Fibroblast of villous mesenchyme (primary cell): Measurements from ENCODE around the gene EP400. TPM values are rescaled to one million over a fixed set of nuclear protein-coding genes. Genes with fewer than 3 reads are reported as not detected.

Experiments
- DNase-seq: peaks from one replicate; pipeline ENCODE4 v3.0.0-alpha.2; 2010; ENCODE audit warnings: low read depth
- H3K4me3 ChIP-seq: 2 replicates; pipeline ENCODE4 v1.5.1; 2011; ENCODE audit warnings: low read depth, mild to moderate bottlenecking, low read length
- small RNA-seq: library from RNA; depleted of rRNA; stranded (forward); fragments of <200 nt; gene quantifications from one replicate; pipeline ENCODE3, GENCODE V24; 2012
- total RNA-seq: library from RNA; depleted of rRNA; stranded (reverse); fragments of >200 nt; gene quantifications from 2 replicates; pipeline ENCODE4 v1.2.3, GENCODE V29; 2012
- TF ChIP-seq, protein P1 (sequence below): IDR thresholded peaks from 2 replicates; pipeline ENCODE4 v1.5.1; 2012; ENCODE audit warnings: low read depth, mild to moderate bottlenecking, low read length; ENCODE audit not compliant: insufficient read depth

Gene EP400
- total RNA-seq, 1 donor: 13.0 TPM

DNA sequence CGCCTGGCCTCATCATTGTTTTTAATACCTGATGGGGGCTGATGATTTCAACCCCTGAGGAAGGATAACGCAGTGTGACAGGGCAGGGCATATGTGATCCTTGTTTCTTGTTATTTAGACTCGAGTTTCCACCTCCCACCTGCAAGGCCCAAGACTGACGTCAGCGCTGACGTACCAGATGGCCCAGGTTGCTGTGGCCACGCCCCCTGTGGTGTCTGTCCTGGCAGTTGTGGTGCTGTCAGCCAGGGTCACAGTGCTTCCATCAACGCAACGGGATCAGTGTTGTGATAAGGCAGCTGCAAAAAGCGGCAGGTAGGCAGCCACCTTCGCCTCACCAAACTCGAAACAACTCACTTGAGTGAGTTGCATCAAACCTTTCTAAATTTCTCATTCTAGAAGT lies 176.0 kb downstream of the EP400 start:
- TF ChIP-seq, protein P1, sequence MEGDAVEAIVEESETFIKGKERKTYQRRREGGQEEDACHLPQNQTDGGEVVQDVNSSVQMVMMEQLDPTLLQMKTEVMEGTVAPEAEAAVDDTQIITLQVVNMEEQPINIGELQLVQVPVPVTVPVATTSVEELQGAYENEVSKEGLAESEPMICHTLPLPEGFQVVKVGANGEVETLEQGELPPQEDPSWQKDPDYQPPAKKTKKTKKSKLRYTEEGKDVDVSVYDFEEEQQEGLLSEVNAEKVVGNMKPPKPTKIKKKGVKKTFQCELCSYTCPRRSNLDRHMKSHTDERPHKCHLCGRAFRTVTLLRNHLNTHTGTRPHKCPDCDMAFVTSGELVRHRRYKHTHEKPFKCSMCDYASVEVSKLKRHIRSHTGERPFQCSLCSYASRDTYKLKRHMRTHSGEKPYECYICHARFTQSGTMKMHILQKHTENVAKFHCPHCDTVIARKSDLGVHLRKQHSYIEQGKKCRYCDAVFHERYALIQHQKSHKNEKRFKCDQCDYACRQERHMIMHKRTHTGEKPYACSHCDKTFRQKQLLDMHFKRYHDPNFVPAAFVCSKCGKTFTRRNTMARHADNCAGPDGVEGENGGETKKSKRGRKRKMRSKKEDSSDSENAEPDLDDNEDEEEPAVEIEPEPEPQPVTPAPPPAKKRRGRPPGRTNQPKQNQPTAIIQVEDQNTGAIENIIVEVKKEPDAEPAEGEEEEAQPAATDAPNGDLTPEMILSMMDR: no peak
- no peak for DNase-seq
- no peak overlapping the region for H3K4me3 ChIP-seq

DNA sequence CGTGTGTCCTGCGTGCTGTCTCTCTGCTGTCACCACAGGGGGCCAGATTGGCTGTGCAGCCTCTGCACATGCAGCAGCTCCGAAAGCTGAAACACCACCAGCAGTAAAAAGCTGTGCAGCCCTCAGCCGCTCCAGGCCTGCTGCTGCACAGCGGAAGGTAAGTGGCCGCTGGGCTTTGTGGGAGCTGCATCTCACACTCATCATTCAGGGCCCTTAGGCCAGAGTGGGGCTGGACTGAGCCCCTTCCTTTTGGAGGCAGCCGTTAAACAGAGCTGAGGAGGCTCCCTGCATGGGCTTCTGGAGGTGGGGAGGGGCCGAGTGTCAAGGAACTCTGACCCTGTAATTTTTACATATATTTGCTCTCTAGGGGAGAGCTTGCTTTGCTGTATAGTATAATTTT lies 177.3 kb downstream of the EP400 start:
- no peak for DNase-seq
- no peak overlapping the region for H3K4me3 ChIP-seq
- TF ChIP-seq, protein P1: no peak

DNA sequence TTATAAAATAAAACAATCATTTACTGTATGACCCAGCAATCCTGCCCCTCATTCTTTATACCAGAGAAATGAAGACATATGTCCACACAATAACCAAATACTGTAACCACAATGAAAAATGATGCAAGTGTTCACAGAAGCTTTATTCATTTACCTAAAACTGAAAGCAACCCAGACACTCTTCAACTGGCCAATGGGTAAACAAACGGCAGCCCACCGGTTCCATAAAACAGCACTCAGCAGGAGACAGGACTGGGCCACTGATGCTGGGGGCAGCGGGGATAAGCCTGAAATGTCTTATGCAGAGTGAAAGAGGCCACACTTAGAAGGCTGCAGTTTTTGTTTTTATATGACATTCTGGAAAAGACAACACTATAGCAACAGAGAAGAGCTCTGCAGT lies 179.3 kb downstream of the EP400 start:
- H3K4me3 ChIP-seq: no peak overlapping the region
- no peak for DNase-seq

DNA sequence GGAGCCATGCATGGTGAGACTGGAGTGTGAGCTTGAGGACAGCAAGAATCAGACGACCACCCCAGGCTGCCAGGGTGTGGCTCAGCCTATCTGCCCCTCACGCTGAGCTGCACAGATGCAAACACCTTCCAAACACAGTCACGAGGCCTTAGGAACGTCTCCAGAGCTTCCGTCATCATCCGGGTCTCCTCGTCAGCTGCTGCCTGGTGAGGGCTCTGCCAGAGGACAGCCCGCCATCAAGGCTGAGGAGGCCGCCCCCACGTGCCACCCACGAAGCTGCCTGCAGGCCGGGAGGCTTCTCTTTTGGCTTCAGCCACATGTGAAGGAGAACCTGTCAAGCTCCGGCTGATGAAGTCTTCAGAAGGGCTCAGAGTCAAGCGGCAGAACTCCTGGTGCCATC lies 180.9 kb downstream of the EP400 start:
- DNase-seq: no peak
- no peak overlapping the region for H3K4me3 ChIP-seq
- TF ChIP-seq, protein P1: no peak

More for the DNA sequence above, 179.3 kb downstream of the EP400 start:
- TF ChIP-seq, protein P1: no peak

Small RNAs within 50 kb of the gene (small RNA-seq; reads per million reads assigned to genes)
- gene AC131009.3: not detected
- not detected for gene AC137590.2
- gene SNORA49: 1,246 reads per million, percentile 99 among the genes with 10 or more reads in this experiment

Other genes starting within 250 kb of the EP400 start
- gene SFSWAP, start 238.9 kb upstream of the EP400 start, total RNA-seq: 25.8 and 28.5 TPM in 2 replicates
- 8.6 and 13.9 TPM in 2 replicates for gene MMP17, start 121.5 kb upstream of the EP400 start, total RNA-seq
- 9.3 and 11.7 TPM in 2 replicates for gene ULK1, start 55.3 kb upstream of the EP400 start, total RNA-seq
- 10.0 and 13.0 TPM in 2 replicates for gene PUS1, start 20.7 kb upstream of the EP400 start, total RNA-seq
- gene DDX51, start 194.4 kb downstream of the EP400 start, total RNA-seq: 8.2 and 11.3 TPM in 2 replicates
- 12.1 and 14.8 TPM in 2 replicates for gene NOC4L, start 194.5 kb downstream of the EP400 start, total RNA-seq